T47D (cell line): ENCODE results near the gene STXBP1.
A peak's percentile ranks its signal among the peaks of the same experiment; 100 is the strongest.

Source experiments
- DNase-seq, 2 experiments: peaks; one replicate each; pipeline versions ENCODE4 v3.0.0 to v3.0.0-alpha.2; 2011 to 2012; ENCODE audit warnings: low read depth in 1 of 2, low spot score in 1 of 2
- JUND ChIP-seq: IDR thresholded peaks from 2 replicates; pipeline ENCODE4 v1.6.1; 2012; ENCODE audit warnings: low read depth
- in situ Hi-C: cut with HindIII; loops from 2 replicates; pipeline ENCODE4 v1.10.0; 2016; ENCODE audit warnings: low sequenced_read_pairs, low pct_unique_long_range_greater_than_20kb

Gene STXBP1

DNA sequence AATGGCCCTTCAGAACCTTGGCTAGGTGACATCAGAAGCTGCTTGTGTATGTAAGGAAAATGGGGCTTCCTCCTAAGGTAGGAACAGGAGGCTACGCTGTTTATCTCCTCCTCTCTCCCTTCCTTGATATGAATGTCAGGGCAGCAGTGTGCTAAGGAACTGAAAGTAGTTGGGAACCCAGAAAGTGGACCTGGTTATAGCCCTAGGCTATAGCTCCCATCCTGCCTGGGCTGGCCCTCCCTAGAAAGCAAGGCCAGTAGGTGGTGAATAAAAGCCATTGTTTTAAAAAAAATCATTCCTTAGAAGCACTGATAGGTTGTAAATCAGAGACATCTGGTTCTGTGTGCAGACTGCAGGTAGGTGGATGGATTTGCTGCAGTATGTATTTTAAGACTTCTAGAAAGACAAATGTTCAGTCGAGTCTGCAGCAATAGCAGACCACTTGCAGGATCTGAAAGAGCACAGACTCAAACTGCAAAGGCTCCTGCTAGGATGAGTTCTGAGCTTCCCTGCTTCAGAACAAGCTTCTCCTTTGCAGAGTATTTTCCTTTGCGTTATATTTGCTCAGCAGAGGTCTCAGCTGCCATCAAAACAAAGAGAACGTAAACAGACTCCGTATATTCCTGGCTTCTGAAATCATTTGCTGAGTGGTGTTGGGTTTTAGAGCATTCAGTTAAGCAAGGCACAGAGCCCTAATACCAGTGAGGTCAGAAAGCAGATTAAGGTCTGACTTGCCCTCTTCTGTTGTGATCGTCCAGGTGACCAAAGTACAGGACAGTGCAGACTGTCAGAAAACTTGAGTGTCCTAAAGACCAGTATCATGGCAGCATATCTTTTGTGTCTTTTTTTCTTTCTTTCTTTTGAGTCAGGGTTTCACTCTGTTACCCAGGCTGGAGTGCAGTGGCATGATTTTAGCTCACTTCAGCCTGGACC lies 74.7 kb downstream of the STXBP1 start:
- in situ Hi-C loops, result no loop called here
- no peak for DNase-seq
- TF ChIP-seq JUND, result no peak

DNA sequence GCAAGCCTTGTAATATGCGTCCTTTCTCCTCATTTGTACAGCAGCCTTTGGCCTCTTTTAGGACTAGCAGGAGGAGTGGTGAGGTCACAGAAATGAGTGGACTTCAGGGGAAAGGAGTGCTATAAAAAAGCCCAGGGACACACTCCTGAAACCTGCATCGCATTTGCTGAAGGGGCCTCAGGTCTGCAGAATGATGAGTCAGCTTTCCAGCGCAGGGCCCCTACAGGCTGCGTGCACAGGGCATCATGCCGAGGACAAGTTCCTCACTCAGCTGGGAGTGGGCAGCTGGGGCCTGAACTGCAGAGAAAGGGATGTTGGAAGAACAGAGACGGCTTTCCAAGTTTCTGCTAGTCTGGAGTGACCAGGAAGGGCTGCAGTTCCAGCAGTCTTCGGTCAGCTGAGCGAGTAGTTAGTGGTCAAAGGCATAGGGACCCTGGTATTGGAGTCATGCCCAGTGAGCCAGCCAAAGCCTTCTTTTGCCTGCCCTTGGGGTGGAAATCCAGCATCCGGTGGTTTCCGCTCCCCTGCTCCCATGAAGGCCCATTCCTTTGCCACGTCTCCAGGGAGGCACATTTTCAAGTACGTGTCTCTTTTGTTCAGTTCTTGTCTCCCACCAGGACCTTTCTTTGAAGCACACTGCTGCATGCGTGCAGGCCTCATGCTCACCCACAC lies 77.4 kb downstream of the STXBP1 start:
- TF ChIP-seq JUND, result no peak
- in situ Hi-C loops, result no loop called here
- DNase-seq, result no peak

DNA sequence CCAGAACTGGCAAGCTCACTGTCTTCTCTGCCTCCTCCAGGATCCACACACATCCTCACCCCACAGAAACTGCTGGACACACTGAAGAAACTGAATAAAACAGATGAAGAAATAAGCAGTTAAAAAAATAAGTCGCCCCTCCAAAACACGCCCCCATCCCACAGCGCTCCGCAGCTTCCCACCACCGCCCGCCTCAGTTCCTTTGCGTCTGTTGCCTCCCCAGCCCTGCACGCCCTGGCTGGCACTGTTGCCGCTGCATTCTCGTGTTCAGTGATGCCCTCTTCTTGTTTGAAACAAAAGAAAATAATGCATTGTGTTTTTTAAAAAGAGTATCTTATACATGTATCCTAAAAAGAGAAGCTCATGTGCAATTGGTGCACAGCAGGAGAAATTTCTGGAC lies 78.7 kb downstream of the STXBP1 start:
- DNase-seq, result no peak
- TF ChIP-seq JUND, result no peak
- in situ Hi-C loops, result no loop called here

DNA sequence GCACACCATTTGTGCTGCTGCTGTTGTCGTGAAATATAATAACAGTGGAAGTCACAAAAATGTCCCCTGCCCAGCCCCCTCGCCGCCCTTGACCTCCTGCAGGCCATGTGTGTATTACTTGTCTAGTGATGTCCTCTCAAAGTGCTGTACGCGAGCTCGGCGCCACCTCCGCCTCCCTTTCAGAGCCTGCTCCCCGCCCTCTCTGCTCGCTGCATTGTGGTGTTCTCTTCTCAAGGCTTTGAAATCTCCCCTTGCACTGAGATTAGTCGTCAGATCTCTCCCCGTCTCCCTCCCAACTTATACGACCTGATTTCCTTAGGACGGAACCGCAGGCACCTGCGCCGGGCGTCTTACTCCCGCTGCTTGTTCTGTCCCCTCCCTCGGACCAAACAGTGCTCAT lies 80.0 kb downstream of the STXBP1 start:
- in situ Hi-C loops, result no loop called here
- no peak for DNase-seq
- TF ChIP-seq JUND, result no peak

DNA sequence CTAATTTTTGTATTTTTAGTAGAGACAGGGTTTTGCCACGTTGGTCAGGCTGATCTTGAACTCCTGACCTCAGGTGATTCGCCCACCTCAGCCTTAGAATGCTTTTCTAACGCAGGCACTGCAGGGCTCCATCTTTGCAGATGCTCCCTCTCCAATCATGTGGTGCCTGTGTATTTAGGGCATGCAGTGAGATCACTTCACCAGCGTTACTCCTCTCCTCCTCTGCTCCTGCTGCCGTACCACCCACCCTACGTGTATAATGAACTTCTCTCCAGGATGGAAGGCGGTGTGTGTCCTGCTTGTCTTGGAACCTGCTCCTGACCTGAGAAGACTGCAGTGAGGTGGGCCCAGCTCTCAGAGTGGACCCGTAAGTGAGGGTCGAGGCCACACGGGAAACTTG lies 81.1 kb downstream of the STXBP1 start:
- in situ Hi-C loops, result no loop called here
- no peak for TF ChIP-seq JUND

DNA sequence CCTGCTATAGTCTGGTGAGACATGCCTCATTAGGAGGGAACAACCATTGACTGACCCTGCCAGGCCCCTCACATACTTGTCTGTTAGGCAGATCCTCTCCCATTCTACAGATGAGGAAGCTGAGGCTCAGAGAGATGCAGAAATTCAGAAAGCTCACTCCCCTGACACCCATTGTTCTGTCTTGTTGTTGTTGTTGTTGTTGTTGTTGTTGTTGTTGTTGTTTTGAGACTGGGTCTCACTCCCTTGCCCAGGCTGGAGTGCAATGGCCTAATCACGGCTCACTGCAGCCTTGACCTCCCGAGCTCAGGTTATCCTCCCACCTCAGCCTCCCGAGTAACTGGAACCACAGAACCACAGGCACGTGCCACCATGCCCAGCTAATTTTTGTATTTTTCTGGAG lies 81.6 kb downstream of the STXBP1 start:
- no peak for DNase-seq
- TF ChIP-seq JUND, result no peak
- in situ Hi-C loops, result no loop called here

More for the DNA sequence above, 81.1 kb downstream of the STXBP1 start:
- no peak for DNase-seq

DNA sequence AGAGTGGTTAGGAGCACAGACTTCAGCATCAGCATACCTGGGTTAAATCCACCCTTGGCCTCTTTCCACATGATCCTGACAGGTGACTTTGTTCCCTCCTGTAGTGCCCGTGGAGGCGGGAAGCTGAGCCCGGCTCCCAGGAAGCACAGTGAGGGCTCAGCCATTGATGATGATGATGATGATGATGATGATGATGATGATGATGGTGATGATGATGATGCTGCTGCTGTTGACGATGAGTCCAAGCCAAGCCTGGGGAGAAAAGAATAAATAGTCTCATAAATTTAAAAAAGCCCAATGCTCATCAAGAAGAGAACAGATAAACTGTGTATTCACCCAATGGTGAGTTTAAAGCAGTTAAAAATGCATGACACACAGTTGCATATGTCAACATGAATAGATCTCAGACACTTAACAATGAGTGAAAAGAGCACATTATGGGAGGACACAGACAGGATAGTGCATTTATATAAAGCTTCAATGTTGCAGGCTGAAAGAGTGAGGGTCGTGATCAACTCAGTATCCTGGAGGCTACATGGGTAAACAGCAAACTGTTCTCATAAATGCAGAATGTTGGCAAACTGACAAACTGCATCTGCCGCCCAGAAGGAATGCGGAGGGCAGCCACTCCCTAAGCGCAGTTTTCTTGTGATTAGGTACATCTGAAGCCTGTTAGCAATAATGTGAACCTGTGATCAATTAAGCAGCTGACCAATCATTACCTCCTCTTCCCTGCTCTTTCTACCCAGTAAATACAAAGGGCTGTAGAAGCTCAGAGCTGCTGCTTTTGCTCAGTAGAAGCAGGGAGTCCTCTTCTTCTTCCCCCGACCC lies 83.0 kb downstream of the STXBP1 start:
- in situ Hi-C loops, result no loop called here
- no peak for DNase-seq
- no peak for TF ChIP-seq JUND

DNA sequence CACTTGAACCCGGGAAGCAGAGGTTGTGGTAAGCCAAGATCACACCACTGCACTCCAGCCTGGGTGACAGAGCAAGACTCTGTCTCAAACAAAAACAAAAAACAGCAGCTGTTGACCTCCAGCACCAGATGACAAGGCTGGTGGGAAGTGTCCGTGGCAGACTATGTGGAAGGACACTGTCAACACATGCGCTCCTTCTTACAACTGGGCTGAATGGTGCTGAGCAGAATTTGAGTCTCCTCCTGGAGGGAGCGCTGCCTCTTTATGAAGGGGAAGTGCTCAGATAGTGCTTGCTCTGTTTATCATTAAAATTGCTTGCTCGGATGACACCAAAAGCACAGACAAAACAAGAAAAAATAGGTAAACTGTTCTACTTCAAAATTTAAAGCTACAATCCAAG lies 85.5 kb downstream of the STXBP1 start:
- in situ Hi-C loops, result no loop called here
- TF ChIP-seq JUND, result no peak
- no peak for DNase-seq

DNA sequence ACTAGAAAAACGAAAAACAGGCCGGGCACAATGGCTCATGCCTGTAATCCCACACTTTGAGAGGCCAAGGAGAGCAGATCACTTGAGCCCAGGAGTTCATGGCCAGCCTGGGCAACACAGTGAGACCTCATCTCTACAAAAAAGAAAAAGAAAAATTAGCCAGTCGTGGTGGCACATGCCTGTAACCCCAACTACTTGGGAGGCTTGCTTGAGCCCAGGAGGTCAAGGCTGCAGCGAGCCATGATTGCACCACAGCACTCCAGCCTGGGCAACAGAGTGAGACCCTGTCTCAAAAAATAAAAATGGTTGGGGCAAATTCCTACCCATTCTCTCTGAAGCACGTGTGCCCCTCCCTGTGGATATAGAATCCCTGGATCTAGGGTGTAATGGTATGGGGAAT lies 86.3 kb downstream of the STXBP1 start:
- no peak for TF ChIP-seq JUND
- DNase-seq, result no peak
- in situ Hi-C loops, result no loop called here

DNA sequence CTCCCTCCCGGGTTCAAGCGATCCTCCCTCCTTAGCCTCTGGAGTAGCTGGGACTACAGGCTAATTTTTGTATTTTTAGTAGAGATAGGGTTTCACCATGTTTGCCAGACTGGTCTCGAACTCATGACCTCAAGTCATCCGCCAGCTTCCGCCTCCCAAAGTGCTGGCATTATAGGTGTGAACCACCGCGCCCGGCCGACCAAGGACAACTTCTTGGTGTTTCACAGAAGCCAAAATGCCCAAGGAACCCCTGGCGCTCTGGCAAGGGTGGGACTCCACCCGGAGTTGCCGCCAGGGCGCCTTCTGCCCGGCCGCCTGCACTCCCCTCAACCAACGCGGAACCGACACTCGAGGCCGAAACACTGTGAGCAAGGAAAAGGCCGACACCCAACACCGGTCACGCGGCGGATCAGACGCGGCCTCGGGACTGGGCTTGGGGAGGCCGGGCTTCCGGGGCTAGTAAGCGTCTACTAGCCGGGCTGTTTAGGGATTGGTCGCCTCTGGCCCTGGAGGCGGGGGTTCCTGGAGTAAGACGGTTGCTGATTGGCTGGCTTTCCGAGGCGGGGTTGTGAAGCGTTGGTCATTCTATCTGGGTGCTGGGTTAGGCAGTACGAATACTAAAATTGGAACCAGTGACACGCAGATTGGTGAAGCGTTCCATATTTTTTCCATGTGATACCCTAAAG lies 87.1 kb downstream of the STXBP1 start:
- in situ Hi-C loops, result no loop called here
- no peak for TF ChIP-seq JUND
- peak; percentile 72 to 93 for DNase-seq

DNA sequence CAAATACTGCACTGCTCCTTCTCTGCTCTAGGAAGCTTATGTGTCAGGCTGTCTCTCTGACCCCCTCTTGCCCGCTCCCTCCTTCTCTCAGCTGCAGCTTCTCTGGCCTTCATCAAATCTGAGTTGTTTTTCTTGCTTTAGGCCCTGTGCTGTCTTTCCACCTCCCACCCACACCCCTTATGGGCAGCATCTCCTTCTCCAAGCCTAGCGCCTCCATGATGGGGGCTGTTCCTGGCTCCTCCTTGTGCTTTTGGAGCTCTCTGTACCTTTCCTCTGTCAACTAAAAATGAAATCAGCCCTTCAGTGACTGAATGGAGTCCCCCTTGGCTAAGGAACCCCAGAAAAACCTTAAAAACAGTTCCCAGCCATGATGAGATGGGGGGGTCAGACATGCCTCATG lies 88.1 kb downstream of the STXBP1 start:
- no peak for TF ChIP-seq JUND
- in situ Hi-C loops, result no loop called here
- no peak for DNase-seq

DNA sequence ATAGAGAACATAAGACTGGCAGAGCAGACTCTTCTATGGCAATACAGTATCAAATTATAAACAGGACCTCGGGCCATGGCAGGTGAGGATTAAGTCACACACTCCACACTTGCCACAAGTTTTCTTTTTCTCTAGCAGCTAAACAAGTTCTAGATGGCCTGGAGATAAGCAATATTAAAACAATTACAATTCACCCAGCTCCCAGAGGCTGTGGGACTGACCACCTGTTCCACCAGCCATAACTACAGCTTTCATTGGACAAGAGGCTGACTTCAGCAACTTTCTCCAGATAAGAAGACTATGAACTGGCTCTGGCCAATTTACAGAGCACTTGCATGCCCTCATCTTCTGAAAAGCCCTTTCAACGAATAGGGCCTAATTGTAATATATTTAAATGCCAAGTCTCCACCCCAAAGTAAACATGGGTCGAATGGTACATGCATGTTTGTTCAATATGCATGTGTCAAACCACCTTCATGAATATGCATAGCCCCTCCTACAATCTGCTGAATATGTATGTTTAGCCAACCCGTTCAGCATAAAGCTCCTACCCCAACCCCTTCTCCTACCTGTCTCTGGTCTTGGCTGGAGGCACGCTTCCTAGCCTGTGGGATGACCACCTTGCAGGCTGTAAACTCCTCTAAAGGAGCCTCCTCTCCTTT lies 88.6 kb downstream of the STXBP1 start:
- in situ Hi-C loops, result no loop called here
- TF ChIP-seq JUND, result no peak
- peak in 1 of 2 experiments; percentile 63 for DNase-seq
